Neural cell (in vitro differentiated cells): Measurements from ENCODE around the gene GNPTG. TPM values are rescaled to one million over a fixed set of nuclear protein-coding genes. Genes with fewer than 3 reads are reported as not detected.

Source experiments
- H2AFZ ChIP-seq: fragments of 200-600, 300-800 bp; sonication (generic), shearing (Covaris generic); 2 replicates; pipeline ENCODE4 v1.6.0; 2014; ENCODE audit warnings: low read depth, mild to moderate bottlenecking, antibody characterized with exemption, low read length, moderate library complexity
- H3F3A ChIP-seq: fragments of 200-600 bp; shearing (Covaris generic); 2 replicates; pipeline ENCODE4 v1.6.1; 2016; ENCODE audit warnings: mild to moderate bottlenecking, moderate library complexity, mixed read lengths, antibody characterized with exemption, low read length; ENCODE audit not compliant: insufficient read depth, poor library complexity, severe bottlenecking
- H3K27ac ChIP-seq: fragments of 200-600, 300-800 bp; sonication (generic), shearing (Covaris generic); 2 replicates; pipeline ENCODE4 v1.5.1; 2014; ENCODE audit warnings: mild to moderate bottlenecking, low read length, moderate library complexity
- H3K27me3 ChIP-seq: fragments of 300-800, 200-600 bp; sonication (generic), shearing (Covaris generic); 2 replicates; pipeline ENCODE4 v1.6.0; 2014; ENCODE audit warnings: mild to moderate bottlenecking, low read depth, low read length, moderate library complexity; ENCODE audit not compliant: insufficient read depth
- H3K36me3 ChIP-seq: fragments of 300-800, 200-600 bp; sonication (generic), shearing (Covaris generic); 2 replicates; pipeline ENCODE4 v1.5.1; 2014; ENCODE audit warnings: mild to moderate bottlenecking, antibody characterized with exemption, low read length, moderate library complexity; ENCODE audit not compliant: insufficient read depth
- H3K4me2 ChIP-seq: fragments of 300-800, 200-600 bp; sonication (generic), shearing (Covaris generic); 2 replicates; pipeline ENCODE4 v1.6.0; 2014; ENCODE audit warnings: mild to moderate bottlenecking, low read length
- H3K4me3 ChIP-seq: fragments of 300-800, 200-600 bp; sonication (generic), shearing (Covaris generic); 2 replicates; pipeline ENCODE4 v1.5.1; 2014; ENCODE audit warnings: mild to moderate bottlenecking, low read length, moderate library complexity
- H3K79me2 ChIP-seq: fragments of 200-600 bp; shearing (Covaris generic); replicated peaks from 2 replicates; pipeline ENCODE4 v1.6.0; 2014; ENCODE audit warnings: mild to moderate bottlenecking, low read length, moderate library complexity; ENCODE audit not compliant: insufficient read depth
- H3K9ac ChIP-seq: fragments of 300-800, 200-600 bp; sonication (generic), shearing (Covaris generic); 2 replicates; pipeline ENCODE4 v1.6.1; 2016; ENCODE audit warnings: mild to moderate bottlenecking, low read length, mixed read lengths
- H3K9me2 ChIP-seq: fragments of 200-600 bp; shearing (Covaris generic); 2 replicates; pipeline ENCODE4 v1.6.1; 2016; ENCODE audit warnings: mild to moderate bottlenecking, low read length, mixed read lengths; ENCODE audit not compliant: insufficient read depth
- H3K9me3 ChIP-seq: fragments of 200-600, 300-800 bp; sonication (generic), shearing (Covaris generic); 2 replicates; pipeline ENCODE4 v1.6.1; 2016; ENCODE audit warnings: mild to moderate bottlenecking, mixed run types, low read length, moderate library complexity, mixed read lengths
- H4K20me1 ChIP-seq: fragments of 200-600 bp; shearing (Covaris generic); 2 replicates; pipeline ENCODE4 v1.6.1; 2016; ENCODE audit warnings: mild to moderate bottlenecking, mixed run types; ENCODE audit not compliant: insufficient read depth
- EP300 ChIP-seq: fragments of 450-650 bp; conservative IDR thresholded peaks from 2 replicates; pipeline ENCODE4 v1.6.1; 2014; ENCODE audit warnings: antibody characterized with exemption, mild to moderate bottlenecking, moderate library complexity; ENCODE audit not compliant: poor library complexity, severe bottlenecking
- EZH2 ChIP-seq: fragments of 200-600, 300-800 bp; shearing (Covaris generic), sonication (generic); IDR thresholded peaks from 2 replicates; pipeline ENCODE4 v1.6.1; 2014; ENCODE audit warnings: antibody characterized with exemption, low read length, borderline replicate concordance, mild to moderate bottlenecking; ENCODE audit not compliant: insufficient read depth, poor library complexity, severe bottlenecking
- MXI1 ChIP-seq: fragments of 450-650 bp; conservative IDR thresholded peaks from 2 replicates; pipeline ENCODE4 v1.6.1; 2014; ENCODE audit warnings: antibody characterized with exemption, mild to moderate bottlenecking; ENCODE audit not compliant: poor library complexity, severe bottlenecking
- POLR2AphosphoS5 ChIP-seq: IDR thresholded peaks from 2 replicates; pipeline ENCODE4 v1.6.1; 2012
- RAD21 ChIP-seq: fragments of 450-650 bp; conservative IDR thresholded peaks from 2 replicates; pipeline ENCODE4 v1.6.1; 2014; ENCODE audit warnings: antibody characterized with exemption, mild to moderate bottlenecking, moderate library complexity
- SMC3 ChIP-seq: fragments of 450-650 bp; conservative IDR thresholded peaks from 2 replicates; pipeline ENCODE4 v1.6.1; 2014; ENCODE audit warnings: antibody characterized with exemption, mild to moderate bottlenecking, moderate library complexity; ENCODE audit not compliant: poor library complexity
- TAF1 ChIP-seq: IDR thresholded peaks from 2 replicates; pipeline ENCODE4 v1.6.1; 2012; ENCODE audit warnings: low read depth
- polyA plus RNA-seq: library from polyadenylated mRNA; depleted of rRNA; stranded (reverse); fragments of >200 nt; gene quantifications from 2 replicates; pipeline ENCODE4 v1.2.3, GENCODE V29; 2014
- TF ChIP-seq, protein P1 (sequence below): fragments of 450-650 bp; IDR thresholded peaks from 2 replicates; pipeline ENCODE4 v1.5.1; 2014; ENCODE audit warnings: antibody characterized with exemption, mild to moderate bottlenecking, moderate library complexity; ENCODE audit not compliant: poor library complexity, severe bottlenecking
- TF ChIP-seq, protein P2 (sequence below): IDR thresholded peaks from 2 replicates; pipeline ENCODE4 v1.6.1; 2012; ENCODE audit warnings: borderline replicate concordance

The GNPTG gene
- polyA plus RNA-seq, 1 donor from 2014 or later, result 90.5 TPM

DNA sequence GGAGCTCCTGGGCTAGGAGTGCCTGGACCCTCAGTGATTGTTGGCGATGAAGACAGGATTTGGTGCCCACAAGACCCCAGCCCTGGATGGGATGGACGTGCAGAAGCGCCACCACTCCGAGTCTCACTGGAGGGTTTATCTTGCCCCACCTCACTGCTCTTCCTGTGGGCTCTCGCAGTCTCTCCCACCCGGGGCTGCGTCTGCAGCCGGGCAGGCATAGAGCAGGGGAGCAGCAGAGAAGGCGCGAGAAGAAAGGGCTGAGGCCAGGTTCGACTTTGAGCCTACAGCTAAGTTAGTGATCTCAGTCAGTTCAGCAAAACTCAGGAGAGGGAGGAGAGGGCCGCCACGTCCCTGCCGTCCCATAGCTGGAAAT is 35.7 kb upstream of the GNPTG start:
- Histone ChIP-seq H2AFZ (no peak overlapping the region), H4K20me1 (peaks cover 48% of the 10 kb centered on the region), H3K36me3 (no peaks in the 10 kb centered on the region), H3K79me2 (peaks cover 53% of the 10 kb centered on the region), H3K27me3 (no peaks in the 10 kb centered on the region), H3K4me3 (no peak overlapping the region), H3F3A (no peaks in the 10 kb centered on the region), H3K9me3 (no peaks in the 10 kb centered on the region), H3K4me2 (no peak overlapping the region), H3K9me2 (no peaks in the 10 kb centered on the region), H3K9ac (no peak overlapping the region), H3K27ac (no peak overlapping the region)
- TF ChIP-seq SMC3, result no peak
- TF ChIP-seq MXI1, result no peak
- TF ChIP-seq TAF1, result no peak
- TF ChIP-seq, protein P1, sequence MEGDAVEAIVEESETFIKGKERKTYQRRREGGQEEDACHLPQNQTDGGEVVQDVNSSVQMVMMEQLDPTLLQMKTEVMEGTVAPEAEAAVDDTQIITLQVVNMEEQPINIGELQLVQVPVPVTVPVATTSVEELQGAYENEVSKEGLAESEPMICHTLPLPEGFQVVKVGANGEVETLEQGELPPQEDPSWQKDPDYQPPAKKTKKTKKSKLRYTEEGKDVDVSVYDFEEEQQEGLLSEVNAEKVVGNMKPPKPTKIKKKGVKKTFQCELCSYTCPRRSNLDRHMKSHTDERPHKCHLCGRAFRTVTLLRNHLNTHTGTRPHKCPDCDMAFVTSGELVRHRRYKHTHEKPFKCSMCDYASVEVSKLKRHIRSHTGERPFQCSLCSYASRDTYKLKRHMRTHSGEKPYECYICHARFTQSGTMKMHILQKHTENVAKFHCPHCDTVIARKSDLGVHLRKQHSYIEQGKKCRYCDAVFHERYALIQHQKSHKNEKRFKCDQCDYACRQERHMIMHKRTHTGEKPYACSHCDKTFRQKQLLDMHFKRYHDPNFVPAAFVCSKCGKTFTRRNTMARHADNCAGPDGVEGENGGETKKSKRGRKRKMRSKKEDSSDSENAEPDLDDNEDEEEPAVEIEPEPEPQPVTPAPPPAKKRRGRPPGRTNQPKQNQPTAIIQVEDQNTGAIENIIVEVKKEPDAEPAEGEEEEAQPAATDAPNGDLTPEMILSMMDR, result no peak
- TF ChIP-seq EP300, result no peak
- TF ChIP-seq EZH2, result no peak
- no peak for TF ChIP-seq RAD21
- TF ChIP-seq, protein P2, sequence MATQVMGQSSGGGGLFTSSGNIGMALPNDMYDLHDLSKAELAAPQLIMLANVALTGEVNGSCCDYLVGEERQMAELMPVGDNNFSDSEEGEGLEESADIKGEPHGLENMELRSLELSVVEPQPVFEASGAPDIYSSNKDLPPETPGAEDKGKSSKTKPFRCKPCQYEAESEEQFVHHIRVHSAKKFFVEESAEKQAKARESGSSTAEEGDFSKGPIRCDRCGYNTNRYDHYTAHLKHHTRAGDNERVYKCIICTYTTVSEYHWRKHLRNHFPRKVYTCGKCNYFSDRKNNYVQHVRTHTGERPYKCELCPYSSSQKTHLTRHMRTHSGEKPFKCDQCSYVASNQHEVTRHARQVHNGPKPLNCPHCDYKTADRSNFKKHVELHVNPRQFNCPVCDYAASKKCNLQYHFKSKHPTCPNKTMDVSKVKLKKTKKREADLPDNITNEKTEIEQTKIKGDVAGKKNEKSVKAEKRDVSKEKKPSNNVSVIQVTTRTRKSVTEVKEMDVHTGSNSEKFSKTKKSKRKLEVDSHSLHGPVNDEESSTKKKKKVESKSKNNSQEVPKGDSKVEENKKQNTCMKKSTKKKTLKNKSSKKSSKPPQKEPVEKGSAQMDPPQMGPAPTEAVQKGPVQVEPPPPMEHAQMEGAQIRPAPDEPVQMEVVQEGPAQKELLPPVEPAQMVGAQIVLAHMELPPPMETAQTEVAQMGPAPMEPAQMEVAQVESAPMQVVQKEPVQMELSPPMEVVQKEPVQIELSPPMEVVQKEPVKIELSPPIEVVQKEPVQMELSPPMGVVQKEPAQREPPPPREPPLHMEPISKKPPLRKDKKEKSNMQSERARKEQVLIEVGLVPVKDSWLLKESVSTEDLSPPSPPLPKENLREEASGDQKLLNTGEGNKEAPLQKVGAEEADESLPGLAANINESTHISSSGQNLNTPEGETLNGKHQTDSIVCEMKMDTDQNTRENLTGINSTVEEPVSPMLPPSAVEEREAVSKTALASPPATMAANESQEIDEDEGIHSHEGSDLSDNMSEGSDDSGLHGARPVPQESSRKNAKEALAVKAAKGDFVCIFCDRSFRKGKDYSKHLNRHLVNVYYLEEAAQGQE, result no peak
- no peak for TF ChIP-seq POLR2AphosphoS5

DNA sequence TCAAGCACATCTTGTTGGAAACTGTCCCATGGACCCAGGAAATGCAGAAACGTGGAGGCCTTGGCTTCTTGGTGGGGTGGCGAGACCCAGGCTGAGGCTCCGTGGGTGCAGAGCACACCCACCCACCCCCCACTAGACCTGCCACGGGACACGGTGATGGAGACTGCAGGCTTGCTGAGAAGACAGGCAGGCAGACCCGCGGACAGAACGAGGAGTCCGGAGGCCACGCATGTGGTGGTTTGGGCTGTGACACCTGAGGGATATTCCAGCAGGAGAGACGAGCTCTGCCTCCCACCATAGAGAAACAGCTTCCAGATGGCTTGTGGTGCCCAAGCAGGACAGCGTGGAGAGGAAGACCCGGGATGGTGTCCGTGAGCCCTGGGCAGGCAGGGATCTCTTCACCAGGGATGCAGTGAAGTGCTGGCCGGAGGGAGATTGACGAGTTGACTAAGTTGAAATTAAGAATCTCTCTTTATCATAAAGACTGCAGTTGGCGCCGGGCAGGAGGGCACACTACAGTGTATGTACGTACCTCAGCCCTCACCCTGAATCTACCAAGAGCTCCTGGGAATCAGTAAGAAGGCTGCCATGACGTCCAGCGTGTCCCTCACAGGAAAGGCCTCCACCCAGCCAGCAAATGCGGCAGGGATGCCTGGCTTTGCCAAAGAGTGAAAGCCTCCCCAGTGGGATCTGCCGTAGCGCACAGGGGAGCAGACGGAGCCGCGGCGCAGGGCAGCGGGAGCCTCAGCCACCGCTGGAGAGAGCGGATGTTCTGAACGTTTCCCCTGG is 34.1 kb upstream of the GNPTG start:
- Histone ChIP-seq H3K27ac (no peak overlapping the region), H3K27me3 (no peaks in the 10 kb centered on the region), H3F3A (no peaks in the 10 kb centered on the region), H3K79me2 (peaks cover 37% of the 10 kb centered on the region), H3K36me3 (no peaks in the 10 kb centered on the region), H3K4me3 (no peak overlapping the region), H3K9ac (no peak overlapping the region), H2AFZ (no peak overlapping the region), H3K4me2 (no peak overlapping the region), H3K9me2 (no peaks in the 10 kb centered on the region), H3K9me3 (no peaks in the 10 kb centered on the region), H4K20me1 (peaks cover 31% of the 10 kb centered on the region)
- TF ChIP-seq EP300 (no peak), SMC3 (no peak), RAD21 (no peak)
